ENCODE results near the gene TIMMDC1. TPM values are rescaled to one million over a fixed set of nuclear protein-coding genes. Genes with fewer than 3 reads are reported as not detected.
"Not testable (repeated sequence)": the region's sequence is repeated elsewhere in the genome, so short reads cannot be mapped to it uniquely, and the experiment has no call there.

TIMMDC1 gene
- total RNA-seq, 2 experiments from 2014 or later, result 66.4 to 67.4 TPM

GRCh38 chr3:119559441-119559963 lies 61.2 kb downstream of the TIMMDC1 start, which contains the start of gene CD80:
Gene CD80 (minus strand): TSS chr3:119559614. CDS start chr3:119557728, 1,886 bp downstream.
- H3K27me3 Mint-ChIP-seq, result no peaks in the 10 kb centered on the region
- CTCF ChIA-PET, result interaction anchor here (0.7 to 4.3 kb wide), 22 partner anchors 9 to 168 kb away, joined by 3 to 21 read pairs (median 4); partner anchors contain the start of genes ADPRH, COX17, TIMMDC1 and TMEM39A

GRCh38 chr3:119560160-119560559 lies 61.8 kb downstream of the TIMMDC1 start:
- DNase-seq, result no peak
- H3K4me1 Mint-ChIP-seq, result peaks cover 63% of the 10 kb centered on the region
- no peaks in the 10 kb centered on the region for H3K27me3 Mint-ChIP-seq
- peaks cover 38% of the 10 kb centered on the region for H3K36me3 Mint-ChIP-seq (ENCODE audit: low read depth)
- H3K4me3 Mint-ChIP-seq, result no peak overlapping the region
- POLR2A ChIA-PET, result interaction anchor here (0.9 to 6.0 kb wide), 7 partner anchors 21 to 116 kb away, joined by 3 to 32 read pairs (median 27); partner anchors contain the start of genes ADPRH, COX17, TIMMDC1 and TMEM39A
- H3K9me3 Mint-ChIP-seq, result no peaks in the 10 kb centered on the region
- CTCF ChIA-PET, result interaction anchor here (0.7 to 4.3 kb wide), 13 partner anchors 10 to 135 kb away, joined by 3 to 21 read pairs (median 4); partner anchors contain the start of genes ADPRH, COX17 and TMEM39A
- peak overlapping the region; percentile 80 for H3K27ac Mint-ChIP-seq

More at GRCh38 chr3:119559441-119559963, 61.2 kb downstream of the TIMMDC1 start, which contains the start of gene CD80:
- H3K27ac Mint-ChIP-seq, result peak within 1 kb of the TSS; percentile 80
- POLR2A ChIA-PET, result interaction anchor here (0.9 to 6.0 kb wide), 12 partner anchors 14 to 534 kb away, joined by 3 to 32 read pairs (median 5); partner anchors contain the start of genes ADPRH, COX17, POGLUT1 and TIMMDC1
- peaks cover 70% of the 10 kb centered on the region for H3K4me1 Mint-ChIP-seq
- DNase-seq, result peak; percentile 87
- peaks cover 44% of the 10 kb centered on the region for H3K36me3 Mint-ChIP-seq (ENCODE audit: low read depth)
- no peaks in the 10 kb centered on the region for H3K9me3 Mint-ChIP-seq
- peak within 1 kb of the TSS; percentile 70 for H3K4me3 Mint-ChIP-seq

- peak; percentile 56 for DNase-seq
- POLR2A ChIA-PET, result interaction anchor here (0.8 to 2.0 kb wide), 4 partner anchors 64 to 268 kb away, joined by 3 to 8 read pairs (median 5); partner anchors contain the start of genes ARHGAP31, TIMMDC1 and TMEM39A
- Mint-ChIP-seq H3K9me3 (no peaks in the 10 kb centered on the region), H3K27ac (peak overlapping the region; percentile 87), H3K27me3 (peaks cover 6% of the 10 kb centered on the region), H3K36me3 (ENCODE audit: low read depth) (peaks cover 19% of the 10 kb centered on the region), H3K4me1 (peaks cover 49% of the 10 kb centered on the region), H3K4me3 (peak overlapping the region; percentile 43)
- CTCF ChIA-PET, result interaction anchor here (1.2 to 1.5 kb wide), 2 partner anchors 15 to 118 kb away, joined by 4 to 5 read pairs; no protein-coding TSS in a partner anchor
Observed at GRCh38 chr3:119562307-119562961, 64.1 kb downstream of the TIMMDC1 start.

- CTCF ChIA-PET, result interaction anchor here (1.2 to 1.5 kb wide), 2 partner anchors 14 to 118 kb away, joined by 4 to 5 read pairs; no protein-coding TSS in a partner anchor
- H3K9me3 Mint-ChIP-seq, result not testable (repeated sequence)
- POLR2A ChIA-PET, result interaction anchor here (0.8 to 2.0 kb wide), 4 partner anchors 65 to 269 kb away, joined by 3 to 8 read pairs (median 5); partner anchors contain the start of genes ARHGAP31, TIMMDC1 and TMEM39A
Observed at GRCh38 chr3:119563334-119563733, 65.0 kb downstream of the TIMMDC1 start.

GRCh38 chr3:119569156-119569555 lies 70.8 kb downstream of the TIMMDC1 start:
- no peak overlapping the region for H3K27ac Mint-ChIP-seq
- H3K27me3 Mint-ChIP-seq, result peaks cover 13% of the 10 kb centered on the region
- no peak for DNase-seq
- H3K4me3 Mint-ChIP-seq, result no peak overlapping the region
- ChIA-PET POLR2A (no interaction called here), CTCF (interaction anchor here (1.2 kb wide), 1 partner anchor 9 kb away, joined by 3 read pairs; the partner anchor contains the start of gene CD80)
- H3K9me3 Mint-ChIP-seq, result peaks cover 4% of the 10 kb centered on the region
- peaks cover 20% of the 10 kb centered on the region for H3K4me1 Mint-ChIP-seq
- H3K36me3 Mint-ChIP-seq (ENCODE audit: low read depth), result peaks cover 16% of the 10 kb centered on the region

More at GRCh38 chr3:119563334-119563733, 65.0 kb downstream of the TIMMDC1 start:
- H3K27me3 Mint-ChIP-seq, H3K27ac Mint-ChIP-seq, H3K4me3 Mint-ChIP-seq, DNase-seq: not testable (repeated sequence)
- peaks cover 16% of the 10 kb centered on the region for H3K36me3 Mint-ChIP-seq (ENCODE audit: low read depth)
- H3K4me1 Mint-ChIP-seq, result peaks cover 40% of the 10 kb centered on the region

- no peak for DNase-seq
- Mint-ChIP-seq H3K27ac (no peak overlapping the region), H3K9me3 (peaks cover 4% of the 10 kb centered on the region), H3K27me3 (peaks cover 13% of the 10 kb centered on the region), H3K36me3 (ENCODE audit: low read depth) (peaks cover 12% of the 10 kb centered on the region), H3K4me1 (peaks cover 27% of the 10 kb centered on the region), H3K4me3 (no peak overlapping the region)
- CTCF ChIA-PET, result interaction anchor here (0.6 to 1.2 kb wide), 2 partner anchors 11 to 472 kb away, joined by 3 read pairs; partner anchors contain the start of gene CD80
- POLR2A ChIA-PET, result no interaction called here
Observed at GRCh38 chr3:119570229-119570628, 71.9 kb downstream of the TIMMDC1 start.

GRCh38 chr3:119571230-119571629 lies 72.9 kb downstream of the TIMMDC1 start:
- Mint-ChIP-seq H3K4me1 (peaks cover 25% of the 10 kb centered on the region), H3K36me3 (ENCODE audit: low read depth) (peaks cover 9% of the 10 kb centered on the region), H3K27me3 (peaks cover 11% of the 10 kb centered on the region), H3K9me3 (peaks cover 4% of the 10 kb centered on the region), H3K27ac (no peak overlapping the region), H3K4me3 (no peak overlapping the region)
- CTCF ChIA-PET, result no interaction called here
- DNase-seq, result no peak
- POLR2A ChIA-PET, result interaction anchor here (1.2 kb wide), 1 partner anchor 9 kb away, joined by 3 read pairs; no protein-coding TSS in a partner anchor

GRCh38 chr3:119571688-119572087 lies 73.3 kb downstream of the TIMMDC1 start:
- no peak overlapping the region for H3K4me3 Mint-ChIP-seq
- H3K27me3 Mint-ChIP-seq, result peaks cover 9% of the 10 kb centered on the region
- no peak overlapping the region for H3K27ac Mint-ChIP-seq
- H3K4me1 Mint-ChIP-seq, result peaks cover 22% of the 10 kb centered on the region
- DNase-seq, result no peak
- ChIA-PET POLR2A (interaction anchor here (1.2 kb wide), 1 partner anchor 9 kb away, joined by 3 read pairs; no protein-coding TSS in a partner anchor), CTCF (no interaction called here)
- H3K9me3 Mint-ChIP-seq, result peaks cover 4% of the 10 kb centered on the region
- H3K36me3 Mint-ChIP-seq (ENCODE audit: low read depth), result peaks cover 9% of the 10 kb centered on the region

Other genes with a start within 250 kb of the TIMMDC1 start
- gene ARHGAP31, start 204.2 kb upstream of the TIMMDC1 start, total RNA-seq, result 1 to 10 TPM; 3.7 to 4.5 TPM
- gene TMEM39A, start 34.9 kb upstream of the TIMMDC1 start, total RNA-seq, result 10 to 100 TPM; 42.7 to 42.8 TPM
- 10 to 100 TPM; 19.2 to 22.2 TPM for gene POGLUT1, start 29.6 kb upstream of the TIMMDC1 start, total RNA-seq
- 10 to 100 TPM; 27.1 to 29.5 TPM for gene CD80, start 61.1 kb downstream of the TIMMDC1 start, total RNA-seq
- 1 to 10 TPM; 8.6 to 8.8 TPM for gene ADPRH, start 80.9 kb downstream of the TIMMDC1 start, total RNA-seq
- under 1 TPM in 1 of 2 experiments, not detected in 1; 0.25 TPM for gene PLA1A, start 99.3 kb downstream of the TIMMDC1 start, total RNA-seq
- 1 to 10 TPM; 2.4 to 3.2 TPM for gene POPDC2, start 162.0 kb downstream of the TIMMDC1 start, total RNA-seq
- gene COX17, start 178.9 kb downstream of the TIMMDC1 start, total RNA-seq, result 10 to 100 TPM; 63.7 to 69.8 TPM
- gene CFAP91, start 204.5 kb downstream of the TIMMDC1 start, total RNA-seq, result not detected

All from activated CD4-positive, alpha-beta memory T cell treated with anti-CD3 and anti-CD28 coated beads, Interleukin-2, amount 10 ng/mL, durations not matched to agents 7 days and 5 days (primary cell).